ENCODE measurements around the gene ZDHHC7.
"Not testable (repeated sequence)": the region's sequence is repeated elsewhere in the genome, so short reads cannot be mapped to it uniquely, and the experiment has no call there.

ZDHHC7 gene

GRCh38 chr16:84947996-84948850, 63.1 kb downstream of the ZDHHC7 start:
- FAIRE-seq (no peak), DNase-seq (ENCODE audit: insufficient read length, low spot score) (no peak)

GRCh38 chr16:84947022-84947421, 64.3 kb downstream of the ZDHHC7 start:
- DNase-seq (ENCODE audit: insufficient read length, low spot score) (no peak), FAIRE-seq (no peak)

GRCh38 chr16:84943620-84944019, 67.7 kb downstream of the ZDHHC7 start:
- FAIRE-seq, result no peak

GRCh38 chr16:84942786-84943185, 68.5 kb downstream of the ZDHHC7 start:
- FAIRE-seq (no peak), DNase-seq (ENCODE audit: insufficient read length, low spot score) (no peak)

More at GRCh38 chr16:84943620-84944019, 67.7 kb downstream of the ZDHHC7 start:
- no peak for DNase-seq (ENCODE audit: insufficient read length, low spot score)

- DNase-seq (ENCODE audit: insufficient read length, low spot score) (peak; percentile 84), FAIRE-seq (peak; percentile 99)
Observed at GRCh38 chr16:84941921-84942320, 69.4 kb downstream of the ZDHHC7 start.

- DNase-seq (ENCODE audit: insufficient read length, low spot score) (no peak), FAIRE-seq (no peak)
Observed at GRCh38 chr16:84940670-84941551, 70.4 kb downstream of the ZDHHC7 start.

- FAIRE-seq; DNase-seq (ENCODE audit: insufficient read length, low spot score): not testable (repeated sequence)
Observed at GRCh38 chr16:84938616-84939015, 72.7 kb downstream of the ZDHHC7 start.

GRCh38 chr16:84937196-84938005, 73.9 kb downstream of the ZDHHC7 start:
- FAIRE-seq (peak; percentile 70), DNase-seq (ENCODE audit: insufficient read length, low spot score) (no peak)

GRCh38 chr16:84933774-84934631, 77.3 kb downstream of the ZDHHC7 start:
- FAIRE-seq (peak; percentile 28), DNase-seq (ENCODE audit: insufficient read length, low spot score) (no peak)

GRCh38 chr16:84932681-84933080, 78.7 kb downstream of the ZDHHC7 start:
- FAIRE-seq (no peak), DNase-seq (ENCODE audit: insufficient read length, low spot score) (no peak)

- DNase-seq (ENCODE audit: insufficient read length, low spot score) (no peak), FAIRE-seq (no peak)
Observed at GRCh38 chr16:84931506-84931905, 79.8 kb downstream of the ZDHHC7 start.

GRCh38 chr16:84931107-84931494, 80.2 kb downstream of the ZDHHC7 start:
- FAIRE-seq (no peak), DNase-seq (ENCODE audit: insufficient read length, low spot score) (no peak)

- peak; percentile 99 for FAIRE-seq
Observed at GRCh38 chr16:84930298-84931106, 80.8 kb downstream of the ZDHHC7 start.

GRCh38 chr16:84929421-84930297, 81.7 kb downstream of the ZDHHC7 start:
- FAIRE-seq, result no peak

More at GRCh38 chr16:84930298-84931106, 80.8 kb downstream of the ZDHHC7 start:
- DNase-seq (ENCODE audit: insufficient read length, low spot score), result no peak

GRCh38 chr16:84928679-84929420, 82.5 kb downstream of the ZDHHC7 start:
- FAIRE-seq, result no peak
- no peak for DNase-seq (ENCODE audit: insufficient read length, low spot score)

More at GRCh38 chr16:84929421-84930297, 81.7 kb downstream of the ZDHHC7 start:
- no peak for DNase-seq (ENCODE audit: insufficient read length, low spot score)

- DNase-seq (ENCODE audit: insufficient read length, low spot score) (no peak), FAIRE-seq (no peak)
Observed at GRCh38 chr16:84927621-84928591, 83.4 kb downstream of the ZDHHC7 start.
